GM12892 (cell line): Measurements from ENCODE around the gene KIAA1549.

Experiments
- POLR2A ChIP-seq: IDR thresholded peaks from 2 replicates; pipeline ENCODE4 v1.6.1; 2011; ENCODE audit warnings: low read depth, low read length, control low read depth
- POLR2AphosphoS5 ChIP-seq: IDR thresholded peaks from 2 replicates; pipeline ENCODE4 v1.6.1; 2011; ENCODE audit warnings: low read depth, low read length, control low read depth

DNA sequence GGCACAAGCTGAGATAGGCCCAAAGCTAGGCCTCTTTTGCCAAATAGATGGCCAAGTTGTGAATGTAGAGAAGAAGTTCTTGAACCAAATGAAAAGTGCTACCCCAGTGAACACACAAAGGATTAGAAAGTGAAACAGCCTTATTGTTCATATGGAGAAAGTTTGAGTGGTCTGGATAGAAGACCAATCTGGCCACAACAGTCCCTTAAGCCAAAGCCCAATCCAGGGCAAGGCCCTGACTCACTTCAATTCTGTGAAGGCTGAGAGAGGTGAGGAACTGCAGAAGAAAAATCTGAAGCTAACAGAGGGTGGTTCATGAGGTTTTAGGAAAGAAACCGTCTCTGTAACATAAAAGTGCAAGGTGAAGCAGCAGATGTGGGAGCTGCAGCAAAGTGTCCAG, 164.5 kb downstream of the KIAA1549 start:
- TF ChIP-seq POLR2A = no peak
- TF ChIP-seq POLR2AphosphoS5 = no peak
